GM21381 (cell line): ENCODE measurements around the gene CCDC146.
A peak's percentile ranks its signal among the peaks of the same experiment; 100 is the strongest.
"Not testable (repeated sequence)": the region's sequence is repeated elsewhere in the genome, so short reads cannot be mapped to it uniquely, and the experiment has no call there.

Source experiments
- ATAC-seq: cut with Tn5 transposase; IDR thresholded peaks from one replicate; pipeline ENCODE4 v1.9.1; 2021; ENCODE audit warnings: mild to moderate bottlenecking, moderate library complexity; ENCODE audit not compliant: unreplicated experiment

CCDC146 gene

GRCh38 chr7:77138668-77139067 lies 16.3 kb downstream of the CCDC146 start:
- not testable (repeated sequence) for ATAC-seq

GRCh38 chr7:77140291-77140690 lies 17.9 kb downstream of the CCDC146 start:
- not testable (repeated sequence) for ATAC-seq

GRCh38 chr7:77152232-77152631 lies 29.8 kb downstream of the CCDC146 start:
- not testable (repeated sequence) for ATAC-seq

DNA sequence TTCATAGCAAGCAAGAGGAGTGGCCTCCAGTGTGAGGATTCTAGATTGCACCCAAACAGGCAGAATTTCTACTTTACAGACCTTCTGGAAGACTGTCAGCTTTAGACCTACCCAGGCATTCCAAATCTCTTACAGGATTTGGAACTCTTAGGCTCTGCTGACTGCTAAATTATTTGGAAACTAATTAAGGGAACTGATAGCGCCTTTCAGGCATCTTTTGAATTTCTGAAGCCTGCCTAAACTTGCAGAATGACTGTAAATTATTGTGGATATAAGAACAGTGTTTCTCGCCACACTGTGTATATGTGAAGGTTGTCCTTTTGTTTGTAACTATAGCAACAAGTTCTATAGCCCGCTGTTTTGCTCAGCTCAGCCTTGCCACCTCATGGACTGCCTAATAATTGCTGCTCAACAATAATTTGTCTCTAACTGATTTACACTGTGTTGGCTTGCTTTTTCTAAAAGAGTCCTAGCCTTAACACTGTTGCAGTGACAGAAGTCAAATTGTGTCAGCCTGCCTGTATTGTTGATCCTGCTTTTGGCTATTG lies 32.6 kb downstream of the CCDC146 start:
- ATAC-seq, result peak; percentile 44

- not testable (repeated sequence) for ATAC-seq
Observed at GRCh38 chr7:77155601-77156377, 33.4 kb downstream of the CCDC146 start.

GRCh38 chr7:77157034-77157433 lies 34.6 kb downstream of the CCDC146 start:
- peak; percentile 85 for ATAC-seq

DNA sequence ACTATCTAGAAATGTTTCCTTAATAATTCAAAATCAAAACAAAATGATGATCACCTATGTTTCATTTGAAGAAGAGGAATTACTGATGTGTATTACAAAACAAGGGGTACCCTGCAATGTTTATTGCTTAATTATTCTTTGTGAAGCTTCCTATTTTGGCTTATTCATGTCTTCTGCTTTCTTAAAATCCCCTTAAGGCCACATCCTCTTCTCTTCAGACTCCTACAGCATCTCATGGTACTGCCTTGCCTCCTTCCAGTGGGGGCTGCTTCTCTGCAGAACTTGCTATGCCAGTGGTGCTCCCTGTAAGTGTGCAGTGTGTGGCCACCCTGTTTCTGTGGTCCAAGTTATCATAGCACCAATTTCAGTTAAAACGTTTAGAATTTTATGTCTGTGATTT lies 35.0 kb downstream of the CCDC146 start:
- peak; percentile 54 for ATAC-seq

- ATAC-seq, result not testable (repeated sequence)
Observed at GRCh38 chr7:77171073-77171472, 48.7 kb downstream of the CCDC146 start.

DNA sequence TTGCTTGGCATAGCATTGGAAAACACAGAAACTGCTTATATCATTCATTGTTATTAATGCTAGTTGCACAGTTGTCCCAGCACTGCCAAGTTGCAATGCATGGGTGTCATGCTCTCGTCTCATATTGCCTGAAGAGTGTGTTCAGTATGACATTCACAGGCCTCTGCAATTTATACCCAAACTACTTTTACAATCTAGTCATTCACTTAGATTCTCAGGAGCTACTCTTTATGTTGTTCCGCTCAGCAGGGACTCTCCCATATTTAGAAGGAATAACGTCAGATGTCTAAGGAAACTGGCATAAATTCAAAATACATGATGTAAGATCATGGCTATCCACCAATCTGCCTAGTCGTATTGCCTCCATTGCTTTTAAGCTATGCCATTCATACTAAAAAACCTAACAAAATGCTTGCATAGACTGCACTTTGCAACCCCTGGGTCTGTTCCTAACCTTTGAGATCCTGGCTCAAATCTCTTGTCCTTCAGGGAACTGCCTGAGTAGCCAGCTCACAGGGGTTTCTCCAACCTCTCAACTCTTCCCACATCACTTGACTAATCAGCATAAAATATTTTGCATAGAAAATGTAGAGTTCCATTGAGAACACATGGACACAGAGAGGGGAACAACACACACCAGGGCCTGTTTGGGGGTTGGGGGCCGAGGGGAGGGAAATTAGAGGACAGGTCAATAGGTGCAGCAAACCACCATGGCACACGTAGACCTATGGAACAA lies 50.2 kb downstream of the CCDC146 start:
- not testable (repeated sequence) for ATAC-seq

- ATAC-seq, result not testable (repeated sequence)
Observed at GRCh38 chr7:77174418-77174817, 52.0 kb downstream of the CCDC146 start.

- peak; percentile 75 for ATAC-seq
Observed at GRCh38 chr7:77175274-77175800, 52.9 kb downstream of the CCDC146 start.

DNA sequence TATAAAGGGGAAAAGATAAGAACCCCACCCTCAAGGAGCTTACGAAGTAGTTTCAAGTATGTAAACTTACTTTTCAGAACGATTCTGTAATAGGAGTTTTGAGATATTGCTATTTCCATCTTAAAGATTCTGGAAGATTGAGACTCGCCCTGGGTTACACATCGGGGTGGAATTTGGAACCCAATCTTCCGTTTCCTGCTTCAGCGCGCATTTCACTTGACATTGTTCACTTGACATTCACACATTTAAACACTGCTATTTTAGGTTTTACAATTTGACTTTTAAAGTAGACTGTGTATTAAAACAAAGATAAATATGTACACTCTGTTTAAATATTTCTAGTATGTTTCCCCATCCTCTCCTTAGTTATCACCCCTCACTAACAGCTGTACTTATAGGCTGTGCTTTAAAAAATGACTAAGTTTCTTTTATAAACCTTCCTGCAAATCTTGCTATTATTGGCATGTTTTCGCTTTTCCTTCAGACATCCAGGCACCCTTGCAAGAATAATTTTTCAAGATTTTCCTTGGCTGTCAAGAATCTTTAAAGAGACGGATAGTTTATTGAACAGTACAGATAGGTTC lies 55.0 kb downstream of the CCDC146 start:
- not testable (repeated sequence) for ATAC-seq

DNA sequence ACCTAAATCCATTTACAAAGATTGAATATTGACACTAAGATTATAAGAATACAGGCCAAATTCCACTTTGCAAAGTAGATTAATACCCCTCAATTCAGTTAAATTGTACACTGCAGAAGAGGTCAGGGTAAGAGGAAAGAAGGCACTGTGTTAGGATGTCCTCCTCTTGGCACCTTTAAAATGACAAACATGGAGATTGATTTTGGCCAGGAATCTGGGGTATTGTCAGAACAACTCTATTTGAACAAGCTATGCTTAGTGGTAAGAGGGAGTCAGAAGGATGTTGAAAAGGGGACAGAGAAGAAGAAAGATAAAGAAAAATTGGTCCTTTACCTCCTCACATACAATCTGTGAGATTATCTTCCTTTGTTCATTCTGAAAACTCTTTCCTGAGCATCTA lies 55.6 kb downstream of the CCDC146 start:
- not testable (repeated sequence) for ATAC-seq

DNA sequence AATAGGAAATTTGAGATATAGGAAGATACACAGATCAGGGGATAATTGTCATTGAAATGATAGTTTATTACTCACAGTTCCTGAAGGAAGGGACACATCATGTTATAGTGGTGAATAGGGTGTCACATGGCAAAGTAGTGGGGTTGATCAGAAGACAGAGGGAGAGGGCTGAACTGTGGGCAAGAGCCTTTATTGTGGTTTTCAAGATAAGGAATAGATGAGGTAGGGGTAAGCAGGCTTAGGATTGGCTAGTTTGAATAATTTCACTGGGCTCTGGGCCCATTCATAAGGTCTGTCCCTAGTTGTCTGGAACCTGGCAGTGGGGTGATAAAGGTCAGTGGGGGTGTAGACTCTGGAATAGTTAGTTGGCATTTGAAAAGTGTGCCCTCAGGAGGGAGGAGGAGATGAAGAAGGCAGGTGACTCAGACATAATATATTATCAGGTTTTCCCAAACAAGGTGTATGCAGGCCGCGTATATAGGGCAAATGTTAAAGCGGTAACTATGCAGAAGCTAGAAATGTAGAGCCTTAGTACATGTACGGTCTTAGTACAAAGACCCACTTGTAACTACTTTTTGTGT lies 58.7 kb downstream of the CCDC146 start:
- no peak for ATAC-seq

DNA sequence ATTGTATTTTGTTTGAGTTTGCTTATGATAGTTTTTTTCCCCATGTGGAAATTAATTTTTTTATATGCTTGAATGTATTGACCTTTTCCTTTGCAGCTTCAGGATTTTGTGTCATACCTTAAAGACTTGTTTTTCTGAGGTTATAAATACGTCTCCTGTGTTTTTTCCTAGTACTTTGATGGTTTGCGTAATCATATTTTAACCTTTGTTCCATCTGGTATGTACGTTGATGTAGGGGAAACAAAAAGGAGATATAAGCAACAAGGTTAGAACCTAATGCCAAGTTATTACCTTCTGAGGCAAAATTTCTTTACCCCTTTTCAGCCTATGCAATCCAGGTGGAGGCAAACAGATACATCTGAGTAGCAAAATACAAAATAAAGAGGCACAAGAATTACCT lies 59.3 kb downstream of the CCDC146 start:
- no peak for ATAC-seq

DNA sequence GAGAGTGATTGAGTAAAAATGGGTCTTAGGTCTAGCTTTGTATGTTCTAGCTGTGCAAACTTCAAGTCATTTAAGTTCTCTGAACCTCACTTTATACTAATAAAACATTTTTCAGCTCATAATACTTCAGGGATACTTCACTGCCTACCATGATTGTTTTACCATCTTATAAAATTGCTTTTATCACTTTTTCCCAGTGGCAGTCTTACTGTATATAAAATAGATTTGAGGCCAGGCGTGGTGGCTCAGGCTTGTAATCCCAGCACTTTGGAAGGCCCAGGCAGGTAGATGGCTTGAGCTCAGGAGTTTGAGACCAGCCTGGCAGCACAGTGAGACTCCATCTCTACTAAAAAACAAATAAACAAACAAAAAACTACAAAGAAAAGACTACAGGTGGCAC lies 59.8 kb downstream of the CCDC146 start:
- no peak for ATAC-seq

GRCh38 chr7:77184463-77184862 lies 62.0 kb downstream of the CCDC146 start:
- ATAC-seq, result no peak

GRCh38 chr7:77184990-77185389 lies 62.6 kb downstream of the CCDC146 start:
- ATAC-seq, result no peak

- ATAC-seq, result no peak
Observed at GRCh38 chr7:77185866-77186265, 63.5 kb downstream of the CCDC146 start.

DNA sequence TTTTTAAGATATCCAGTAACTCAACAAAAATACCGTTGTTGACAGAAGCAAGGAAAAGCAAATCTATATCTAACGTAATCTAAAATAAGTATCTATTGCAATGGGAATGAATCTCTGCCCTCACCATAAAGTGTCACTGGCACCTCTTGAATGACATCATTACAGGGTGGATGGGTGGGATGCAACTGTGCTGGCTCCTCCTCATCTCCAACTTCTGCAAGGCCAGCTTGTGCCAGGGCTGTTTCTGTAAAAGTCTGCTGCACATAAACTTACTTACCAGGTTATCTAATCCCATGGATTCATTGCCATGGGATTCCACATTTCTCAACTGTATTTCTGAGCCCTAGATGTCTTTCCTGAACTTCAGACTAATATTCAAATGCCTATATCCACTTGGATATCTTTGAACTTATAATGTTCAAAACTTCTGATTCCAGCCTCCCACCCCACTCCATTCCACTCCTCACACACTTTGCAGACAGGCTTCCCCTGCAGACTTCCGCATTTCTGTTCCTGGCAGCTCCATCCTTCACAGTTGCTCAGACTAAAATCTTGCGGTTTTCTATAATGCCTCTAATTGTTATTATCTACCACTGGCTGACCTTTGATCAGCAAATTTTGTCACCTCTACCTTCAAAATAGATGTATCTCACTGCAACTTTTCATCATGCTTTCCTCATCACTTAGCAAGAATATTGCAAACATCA lies 66.5 kb downstream of the CCDC146 start:
- ATAC-seq, result no peak
